ENCODE data around the gene SLC6A18.

SLC6A18 gene

GRCh38 chr5:1235838-1236237 is 10.7 kb downstream of the SLC6A18 start:
- Histone ChIP-seq H3K4me2 (ENCODE audit: low read length) (no peak overlapping the region), H3K27me3 (ENCODE audit: control insufficient read depth, low read length) (no peaks in the 10 kb centered on the region), H3K36me3 (ENCODE audit: control insufficient read depth, low read length) (no peaks in the 10 kb centered on the region), H3K4me1 (ENCODE audit: control insufficient read depth, low read length) (no peaks in the 10 kb centered on the region), H3F3A (ENCODE audit: control insufficient read depth, insufficient read depth) (no peaks in the 10 kb centered on the region), H3K27ac (ENCODE audit: low read depth, low read length) (no peak overlapping the region), H3K79me2 (ENCODE audit: control insufficient read depth, low read length) (no peaks in the 10 kb centered on the region), H3K9me2 (replicated peaks; ENCODE audit: control insufficient read depth, low read length) (no peaks in the 10 kb centered on the region), H3K9me3 (ENCODE audit: control insufficient read depth, insufficient read depth, low read length) (peaks cover 17% of the 10 kb centered on the region), H4K20me1 (ENCODE audit: control insufficient read depth, insufficient read depth, low read depth, low read length) (no peaks in the 10 kb centered on the region), H3K4me3 (ENCODE audit: low read length) (no peak overlapping the region)
- TF ChIP-seq, protein P1, sequence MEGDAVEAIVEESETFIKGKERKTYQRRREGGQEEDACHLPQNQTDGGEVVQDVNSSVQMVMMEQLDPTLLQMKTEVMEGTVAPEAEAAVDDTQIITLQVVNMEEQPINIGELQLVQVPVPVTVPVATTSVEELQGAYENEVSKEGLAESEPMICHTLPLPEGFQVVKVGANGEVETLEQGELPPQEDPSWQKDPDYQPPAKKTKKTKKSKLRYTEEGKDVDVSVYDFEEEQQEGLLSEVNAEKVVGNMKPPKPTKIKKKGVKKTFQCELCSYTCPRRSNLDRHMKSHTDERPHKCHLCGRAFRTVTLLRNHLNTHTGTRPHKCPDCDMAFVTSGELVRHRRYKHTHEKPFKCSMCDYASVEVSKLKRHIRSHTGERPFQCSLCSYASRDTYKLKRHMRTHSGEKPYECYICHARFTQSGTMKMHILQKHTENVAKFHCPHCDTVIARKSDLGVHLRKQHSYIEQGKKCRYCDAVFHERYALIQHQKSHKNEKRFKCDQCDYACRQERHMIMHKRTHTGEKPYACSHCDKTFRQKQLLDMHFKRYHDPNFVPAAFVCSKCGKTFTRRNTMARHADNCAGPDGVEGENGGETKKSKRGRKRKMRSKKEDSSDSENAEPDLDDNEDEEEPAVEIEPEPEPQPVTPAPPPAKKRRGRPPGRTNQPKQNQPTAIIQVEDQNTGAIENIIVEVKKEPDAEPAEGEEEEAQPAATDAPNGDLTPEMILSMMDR (IDR thresholded peaks at IDR 0.05; ENCODE audit: low read depth, low read length, poor library complexity, severe bottlenecking): no peak
- no peak for TF ChIP-seq EZH2phosphoT487 (IDR thresholded peaks at IDR 0.05; ENCODE audit: borderline replicate concordance, low read length)

- Histone ChIP-seq H3K4me3 (ENCODE audit: low read length) (no peak overlapping the region), H3K9me2 (replicated peaks; ENCODE audit: control insufficient read depth, low read length) (no peaks in the 10 kb centered on the region), H3K27me3 (ENCODE audit: control insufficient read depth, low read length) (no peaks in the 10 kb centered on the region), H3K4me1 (ENCODE audit: control insufficient read depth, low read length) (no peaks in the 10 kb centered on the region), H3K79me2 (ENCODE audit: control insufficient read depth, low read length) (no peaks in the 10 kb centered on the region), H3K4me2 (ENCODE audit: low read length) (no peak overlapping the region), H3K27ac (ENCODE audit: low read depth, low read length) (no peak overlapping the region), H3K9me3 (ENCODE audit: control insufficient read depth, insufficient read depth, low read length) (peaks cover 17% of the 10 kb centered on the region), H3F3A (ENCODE audit: control insufficient read depth, insufficient read depth) (no peaks in the 10 kb centered on the region), H4K20me1 (ENCODE audit: control insufficient read depth, insufficient read depth, low read depth, low read length) (no peaks in the 10 kb centered on the region), H3K36me3 (ENCODE audit: control insufficient read depth, low read length) (no peaks in the 10 kb centered on the region)
- TF ChIP-seq, protein P1 (IDR thresholded peaks at IDR 0.05; ENCODE audit: low read depth, low read length, poor library complexity, severe bottlenecking): no peak
- no peak for TF ChIP-seq EZH2phosphoT487 (IDR thresholded peaks at IDR 0.05; ENCODE audit: borderline replicate concordance, low read length)
Observed at GRCh38 chr5:1239505-1240251, 14.5 kb downstream of the SLC6A18 start.

DNA sequence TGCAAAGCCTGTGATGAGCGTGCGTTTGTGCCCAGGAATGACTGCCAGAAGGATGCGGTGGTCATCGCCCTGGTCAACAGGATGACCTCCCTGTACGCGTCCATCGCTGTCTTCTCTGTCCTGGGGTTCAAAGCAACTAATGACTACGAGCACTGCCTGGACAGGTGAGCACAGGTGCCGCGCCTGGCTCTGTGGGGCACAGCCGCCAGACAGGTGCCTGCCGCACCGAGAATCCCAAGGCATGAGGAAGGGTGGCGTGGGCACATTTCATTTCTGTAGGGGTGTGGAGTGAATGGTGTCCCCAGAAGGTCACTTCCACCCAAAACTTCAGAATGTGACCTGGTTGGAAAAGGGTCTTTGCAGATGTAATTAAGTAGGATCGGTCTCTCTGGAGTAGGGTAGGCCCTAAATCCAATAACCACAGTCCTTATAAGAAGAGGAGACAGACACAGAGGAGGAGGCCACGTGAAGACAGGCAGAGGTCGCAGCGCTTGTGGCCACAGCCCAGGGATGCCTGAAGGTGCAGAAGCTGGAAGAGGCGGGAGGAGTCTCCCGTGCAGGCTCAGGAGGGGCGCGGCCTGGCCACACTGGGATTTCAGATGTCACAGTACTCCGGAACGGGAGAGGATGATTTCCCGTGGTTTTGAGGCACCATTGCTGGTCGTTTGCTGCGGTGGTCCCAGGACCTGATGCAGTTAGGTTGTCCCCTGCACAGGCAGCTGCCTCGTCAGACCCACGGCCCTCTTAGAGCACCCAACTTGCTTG is 15.5 kb downstream of the SLC6A18 start:
- no peaks in the 10 kb centered on the region for H3K9me2 ChIP-seq (replicated peaks; ENCODE audit: control insufficient read depth, low read length)
- no peak for TF ChIP-seq EZH2phosphoT487 (IDR thresholded peaks at IDR 0.05; ENCODE audit: borderline replicate concordance, low read length)
- TF ChIP-seq, protein P1 (IDR thresholded peaks at IDR 0.05; ENCODE audit: low read depth, low read length, poor library complexity, severe bottlenecking): no peak
- H3K36me3 ChIP-seq (ENCODE audit: control insufficient read depth, low read length): no peaks in the 10 kb centered on the region
- no peaks in the 10 kb centered on the region for H3K27me3 ChIP-seq (ENCODE audit: control insufficient read depth, low read length)
- no peaks in the 10 kb centered on the region for H3F3A ChIP-seq (ENCODE audit: control insufficient read depth, insufficient read depth)
- H3K4me1 ChIP-seq (ENCODE audit: control insufficient read depth, low read length): no peaks in the 10 kb centered on the region
- H3K4me2 ChIP-seq (ENCODE audit: low read length): no peak overlapping the region
- H3K4me3 ChIP-seq (ENCODE audit: low read length): no peak overlapping the region
- no peaks in the 10 kb centered on the region for H3K79me2 ChIP-seq (ENCODE audit: control insufficient read depth, low read length)
- H4K20me1 ChIP-seq (ENCODE audit: control insufficient read depth, insufficient read depth, low read depth, low read length): no peaks in the 10 kb centered on the region
- no peak overlapping the region for H3K27ac ChIP-seq (ENCODE audit: low read depth, low read length)
- peaks cover 11% of the 10 kb centered on the region for H3K9me3 ChIP-seq (ENCODE audit: control insufficient read depth, insufficient read depth, low read length)
